GM06990 (cell line): ENCODE results near the gene NCAPD2.
A peak's percentile ranks its signal among the peaks of the same experiment; 100 is the strongest.
"Not testable (repeated sequence)": the region's sequence is repeated elsewhere in the genome, so short reads cannot be mapped to it uniquely, and the experiment has no call there.

Source experiments
- DNase-seq: peaks from one replicate; pipeline ENCODE4 v3.0.0-alpha.2; 2011; ENCODE audit not compliant: insufficient read length; ENCODE audit errors: extremely low read depth
- H3K27me3 ChIP-seq: replicated peaks from 2 replicates; pipeline ENCODE4 v1.6.0; 2011; ENCODE audit warnings: low read length; ENCODE audit not compliant: control insufficient read depth, insufficient read depth
- H3K36me3 ChIP-seq: 2 replicates; pipeline ENCODE4 v1.5.1; 2011; ENCODE audit warnings: low read length; ENCODE audit not compliant: control insufficient read depth, insufficient read depth
- H3K4me3 ChIP-seq: replicated peaks from 2 replicates; pipeline ENCODE4 v1.5.1; 2011; ENCODE audit warnings: low read depth, mild to moderate bottlenecking, control low read depth, low read length
- TF ChIP-seq, protein P1 (sequence below): IDR thresholded peaks from 2 replicates; pipeline ENCODE4 v1.5.1; 2011; ENCODE audit warnings: low read length, control low read depth, mild to moderate bottlenecking, inconsistent platforms; ENCODE audit not compliant: insufficient read depth, poor library complexity, severe bottlenecking

Gene NCAPD2

DNA sequence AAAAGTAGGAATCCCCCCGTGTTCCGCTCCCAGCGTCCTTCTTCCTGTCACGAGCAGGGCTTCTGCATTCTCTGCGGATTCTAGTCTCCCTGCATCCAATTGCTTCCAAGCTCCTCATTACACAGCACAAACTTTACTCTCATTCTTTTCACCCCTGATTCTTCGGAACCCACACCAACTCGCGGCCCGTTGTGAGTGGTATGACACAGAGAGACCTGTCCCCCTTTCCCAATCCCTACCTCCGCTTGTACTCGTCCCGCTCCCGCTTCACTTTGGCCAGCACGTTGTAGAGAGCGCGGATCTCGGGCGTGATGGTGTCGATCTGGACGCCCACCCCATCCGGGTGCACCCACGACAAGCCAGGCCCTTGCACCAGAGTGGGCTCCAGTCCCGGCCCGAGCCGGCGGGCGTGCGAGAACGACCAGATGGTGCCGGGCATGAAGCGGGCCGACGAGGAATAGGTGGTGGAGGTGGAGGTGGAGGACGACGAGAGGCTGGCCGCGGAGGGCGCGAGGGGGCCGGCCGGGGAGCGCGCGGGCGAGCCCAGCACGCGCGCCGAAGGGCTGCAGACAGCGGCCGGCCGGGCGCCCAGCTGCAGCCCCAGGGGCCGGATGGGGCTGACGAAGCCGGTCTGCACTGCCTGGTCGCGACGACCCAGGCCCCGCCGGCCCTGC lies 61.3 kb downstream of the NCAPD2 start:
- Histone ChIP-seq H3K27me3 (no peaks in the 10 kb centered on the region), H3K36me3 (peaks cover 31% of the 10 kb centered on the region), H3K4me3 (peak overlapping the region; percentile 89)
- DNase-seq = no peak
- TF ChIP-seq, protein P1, sequence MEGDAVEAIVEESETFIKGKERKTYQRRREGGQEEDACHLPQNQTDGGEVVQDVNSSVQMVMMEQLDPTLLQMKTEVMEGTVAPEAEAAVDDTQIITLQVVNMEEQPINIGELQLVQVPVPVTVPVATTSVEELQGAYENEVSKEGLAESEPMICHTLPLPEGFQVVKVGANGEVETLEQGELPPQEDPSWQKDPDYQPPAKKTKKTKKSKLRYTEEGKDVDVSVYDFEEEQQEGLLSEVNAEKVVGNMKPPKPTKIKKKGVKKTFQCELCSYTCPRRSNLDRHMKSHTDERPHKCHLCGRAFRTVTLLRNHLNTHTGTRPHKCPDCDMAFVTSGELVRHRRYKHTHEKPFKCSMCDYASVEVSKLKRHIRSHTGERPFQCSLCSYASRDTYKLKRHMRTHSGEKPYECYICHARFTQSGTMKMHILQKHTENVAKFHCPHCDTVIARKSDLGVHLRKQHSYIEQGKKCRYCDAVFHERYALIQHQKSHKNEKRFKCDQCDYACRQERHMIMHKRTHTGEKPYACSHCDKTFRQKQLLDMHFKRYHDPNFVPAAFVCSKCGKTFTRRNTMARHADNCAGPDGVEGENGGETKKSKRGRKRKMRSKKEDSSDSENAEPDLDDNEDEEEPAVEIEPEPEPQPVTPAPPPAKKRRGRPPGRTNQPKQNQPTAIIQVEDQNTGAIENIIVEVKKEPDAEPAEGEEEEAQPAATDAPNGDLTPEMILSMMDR = no peak

DNA sequence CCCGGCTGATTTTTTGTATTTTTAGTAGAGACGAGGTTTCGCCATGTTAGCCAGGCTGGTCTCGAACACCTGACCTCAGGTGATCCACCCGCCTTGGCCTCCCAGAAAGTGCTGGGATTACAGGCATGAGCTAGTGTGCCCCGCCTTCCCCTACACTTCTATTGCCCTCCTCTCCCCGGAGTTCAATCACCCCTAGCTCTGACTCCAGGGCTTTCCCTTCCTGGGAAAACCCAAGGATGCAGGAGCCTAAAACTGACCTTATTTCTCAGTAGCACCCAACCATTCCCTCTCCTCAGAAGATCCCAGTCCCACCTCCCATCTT lies 62.6 kb downstream of the NCAPD2 start:
- DNase-seq, H3K27me3 ChIP-seq, H3K4me3 ChIP-seq: not testable (repeated sequence)
- peaks cover 35% of the 10 kb centered on the region for H3K36me3 ChIP-seq

DNA sequence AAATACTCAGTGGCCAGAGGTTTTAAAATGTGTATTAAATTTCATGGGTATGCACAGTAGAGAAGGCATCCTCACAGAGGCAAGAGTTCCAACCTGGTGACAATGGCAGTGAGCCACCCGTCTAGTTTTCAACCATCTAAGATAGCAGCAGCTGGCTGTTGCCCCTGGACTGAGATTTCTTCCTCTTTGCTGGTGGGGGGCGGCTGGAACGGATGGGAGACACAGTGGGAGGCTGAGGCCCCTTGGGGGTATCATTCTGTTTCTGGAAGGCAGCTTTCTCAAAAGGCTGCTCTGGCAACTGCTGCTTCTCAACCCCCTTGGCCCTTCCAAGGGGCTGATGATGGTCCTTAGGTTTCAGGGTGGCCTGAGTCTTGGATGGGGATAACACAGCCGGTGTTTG lies 63.0 kb downstream of the NCAPD2 start:
- Histone ChIP-seq H3K4me3 (no peak overlapping the region), H3K36me3 (peaks cover 37% of the 10 kb centered on the region), H3K27me3 (no peaks in the 10 kb centered on the region)
- no peak for DNase-seq
- TF ChIP-seq, protein P1 = no peak

DNA sequence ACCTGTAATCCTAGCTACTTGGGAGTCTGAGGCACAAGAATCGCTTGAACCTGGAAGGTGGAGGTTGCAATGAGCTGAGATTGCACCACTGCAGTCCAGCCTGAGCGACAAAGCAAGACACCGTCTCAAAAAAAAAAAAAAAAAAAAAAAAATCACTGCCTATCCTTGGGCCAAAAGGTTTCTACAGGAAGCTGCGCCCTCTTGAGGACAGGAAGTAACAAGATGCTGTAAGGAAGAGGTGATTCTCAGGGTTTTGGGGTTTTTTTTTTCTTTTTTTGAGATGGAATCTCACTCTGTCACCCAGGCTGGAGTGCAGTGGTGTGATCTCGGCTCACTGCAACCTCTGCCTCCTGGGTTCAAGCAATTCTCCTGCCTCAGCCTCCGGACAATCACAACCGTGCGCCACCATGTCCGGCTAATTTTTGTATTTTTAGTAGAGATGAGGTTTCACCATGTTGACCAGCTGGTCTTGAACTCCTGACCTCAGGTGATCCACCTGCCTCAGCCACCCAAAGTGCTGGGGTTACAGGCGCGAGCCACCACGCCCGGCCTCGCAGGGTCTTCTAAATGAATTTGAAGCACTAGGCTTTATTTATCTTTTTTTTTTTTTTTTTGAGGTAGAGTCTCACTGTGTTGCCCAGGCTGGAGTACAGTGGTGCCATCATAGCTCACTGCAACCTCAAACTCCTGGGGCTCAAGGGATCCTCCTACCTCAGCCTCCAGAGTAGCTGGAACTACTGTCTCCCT lies 64.3 kb downstream of the NCAPD2 start:
- H3K4me3 ChIP-seq, DNase-seq, H3K27me3 ChIP-seq: not testable (repeated sequence)
- H3K36me3 ChIP-seq = peaks cover 41% of the 10 kb centered on the region
- TF ChIP-seq, protein P1 = peak; percentile 57

DNA sequence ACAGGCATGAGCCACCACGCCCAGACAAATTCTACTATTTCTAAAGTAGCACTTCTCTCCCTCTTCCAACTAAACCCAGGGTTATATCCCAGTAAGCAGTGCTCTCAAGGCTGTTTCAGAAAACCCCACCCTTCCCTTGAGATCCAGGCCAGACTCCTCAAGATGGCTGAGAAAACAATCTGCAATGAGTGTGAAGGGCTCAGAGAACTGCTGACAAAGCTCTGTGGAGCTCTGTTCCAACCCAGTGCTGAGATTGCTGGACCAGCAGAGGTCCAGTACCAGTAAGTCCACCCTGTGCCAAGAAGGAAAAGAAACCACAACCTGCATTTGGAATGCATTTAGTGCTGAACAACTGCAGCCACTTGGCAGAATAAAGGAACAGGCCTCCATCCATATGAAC lies 65.6 kb downstream of the NCAPD2 start:
- H3K4me3 ChIP-seq = no peak overlapping the region
- no peaks in the 10 kb centered on the region for H3K27me3 ChIP-seq
- H3K36me3 ChIP-seq = peaks cover 43% of the 10 kb centered on the region
- no peak for DNase-seq
- TF ChIP-seq, protein P1 = no peak

DNA sequence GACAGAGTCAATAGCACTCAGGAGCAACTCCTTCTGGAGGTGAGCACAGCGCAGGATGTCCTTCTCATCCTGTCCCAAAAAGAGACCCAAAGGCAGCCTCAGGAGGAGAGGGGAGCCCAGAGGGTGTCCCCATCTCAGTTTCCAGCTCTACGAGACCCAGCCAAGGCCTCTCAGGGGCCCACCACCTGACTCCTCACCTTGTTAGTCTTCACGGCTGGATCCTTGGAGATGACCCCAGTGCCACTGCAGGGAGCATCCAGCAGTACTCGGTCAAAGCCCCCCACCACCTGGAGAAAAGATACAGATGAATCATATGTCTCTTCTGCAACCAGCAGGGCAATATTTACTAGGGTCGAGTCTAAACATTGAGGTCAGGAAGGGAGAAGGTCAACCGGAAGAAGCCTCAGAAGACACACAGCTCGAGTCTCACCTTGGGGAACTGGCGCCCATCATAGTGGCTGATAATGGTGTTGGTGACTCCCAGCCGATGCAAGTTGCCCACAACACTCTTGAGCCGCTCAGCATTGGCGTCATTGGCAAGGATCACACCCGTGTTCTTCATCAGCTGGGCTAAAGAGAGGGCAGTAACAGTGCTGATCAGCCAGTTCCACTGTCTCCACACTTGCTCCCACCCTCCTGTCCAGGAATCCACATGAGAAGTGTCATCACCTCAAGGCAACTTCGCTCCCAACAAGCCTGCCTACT lies 66.8 kb downstream of the NCAPD2 start:
- Histone ChIP-seq H3K27me3 (no peaks in the 10 kb centered on the region), H3K4me3 (no peak overlapping the region), H3K36me3 (peaks cover 43% of the 10 kb centered on the region)
- TF ChIP-seq, protein P1 = no peak
- no peak for DNase-seq
